GM04504 (cell line): ENCODE measurements around the gene KIF5B.
"Not testable (repeated sequence)": the region's sequence is repeated elsewhere in the genome, so short reads cannot be mapped to it uniquely, and the experiment has no call there.

Experiments
- DNase-seq: peaks from one replicate; pipeline ENCODE4 v3.0.0-alpha.2; 2012; ENCODE audit warnings: low read depth

The KIF5B gene

DNA sequence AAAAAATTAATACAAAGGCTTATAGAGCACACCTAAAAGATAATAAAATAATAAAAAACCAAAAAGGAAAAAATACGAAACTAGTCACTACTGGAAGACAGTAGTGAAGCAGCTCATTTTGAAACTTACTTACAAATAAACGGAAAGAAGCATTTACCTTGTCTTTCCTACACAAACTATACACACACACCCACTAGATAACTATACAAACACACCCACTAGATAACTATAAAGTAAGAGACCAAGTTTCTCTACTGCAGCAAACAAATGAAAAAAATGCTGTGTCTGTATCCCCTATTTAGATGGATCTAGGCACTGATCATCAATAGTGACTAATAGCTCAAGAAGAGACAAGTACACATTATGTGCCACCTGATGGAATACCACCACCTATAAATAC lies 49.2 kb downstream of the KIF5B start:
- no peak for DNase-seq

DNA sequence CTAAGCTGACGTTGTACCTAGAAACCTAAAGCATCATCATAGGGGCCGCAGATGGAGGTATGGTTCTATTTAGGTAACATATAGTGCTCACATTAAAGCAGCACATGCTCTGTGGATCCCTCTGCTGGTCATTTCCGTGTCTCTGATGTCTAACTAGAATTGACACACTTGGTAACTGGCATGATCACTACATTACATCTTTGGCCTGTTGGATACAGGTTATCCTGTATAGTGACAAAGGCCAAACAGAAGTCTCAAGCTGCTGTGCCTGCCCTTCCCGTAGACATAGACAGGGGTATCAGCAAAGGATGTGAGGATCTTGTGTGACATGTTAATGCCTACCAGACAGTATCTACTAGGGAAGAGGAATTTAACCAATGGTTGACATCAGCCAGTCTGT lies 51.2 kb downstream of the KIF5B start:
- DNase-seq: peak; percentile 10

DNA sequence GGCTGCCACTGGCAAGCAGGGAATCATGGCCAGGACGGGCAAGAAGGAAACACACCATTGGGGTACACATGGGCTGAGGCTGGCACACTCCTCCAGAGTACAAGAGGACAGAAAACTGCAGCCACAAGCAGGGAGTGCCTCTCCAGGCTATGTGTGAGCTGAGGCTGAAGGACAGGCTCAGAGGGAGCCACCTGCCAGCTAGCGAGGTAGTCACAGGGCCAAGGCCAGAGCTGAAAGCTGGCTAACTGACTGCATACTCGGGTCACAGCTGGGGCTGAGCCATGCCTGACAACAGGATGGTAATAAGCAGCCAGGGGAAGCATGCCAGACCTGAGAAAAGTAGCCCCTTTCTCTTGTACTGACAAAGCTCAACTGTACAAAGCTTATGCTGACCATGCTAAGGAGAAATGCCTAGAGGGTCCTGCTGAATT lies 52.0 kb downstream of the KIF5B start:
- DNase-seq: no peak

DNA sequence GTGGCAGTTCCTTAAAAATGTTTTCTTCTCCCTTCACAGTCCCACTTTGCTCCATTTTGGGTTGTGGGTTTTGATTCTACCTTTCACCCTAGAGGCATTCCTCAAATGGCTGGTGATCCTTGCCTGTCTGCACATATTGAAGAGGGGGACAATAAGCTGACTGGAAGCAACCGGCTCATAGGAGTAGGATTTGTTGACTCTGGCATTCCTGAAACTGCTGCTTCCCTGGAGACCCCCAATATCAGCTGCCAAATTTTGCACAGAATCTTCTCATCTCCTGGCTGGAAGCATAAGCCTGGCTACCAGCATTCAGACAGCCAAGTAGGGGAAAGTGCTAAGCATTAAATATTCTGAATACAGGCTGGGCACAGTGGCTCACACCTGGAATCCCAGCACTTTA lies 53.7 kb downstream of the KIF5B start:
- no peak for DNase-seq

DNA sequence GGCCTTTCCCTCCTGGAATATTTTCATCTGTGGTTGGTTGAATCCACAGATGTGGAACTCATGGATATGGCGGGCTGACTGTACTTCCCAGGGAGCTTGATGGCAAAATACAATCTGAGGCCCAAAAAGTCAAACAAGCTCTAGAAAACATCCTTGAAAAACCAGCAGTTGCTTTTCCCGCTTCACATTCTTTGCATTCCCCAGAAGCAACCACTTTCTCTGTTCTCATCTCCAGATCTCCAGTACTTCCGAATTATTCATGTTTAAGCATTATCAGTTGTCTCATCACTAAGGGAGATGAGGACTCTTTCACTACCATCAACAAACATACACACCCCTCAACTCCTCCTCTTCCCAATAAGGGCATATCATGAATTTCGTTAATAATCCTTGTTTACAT lies 55.3 kb downstream of the KIF5B start:
- DNase-seq: no peak

DNA sequence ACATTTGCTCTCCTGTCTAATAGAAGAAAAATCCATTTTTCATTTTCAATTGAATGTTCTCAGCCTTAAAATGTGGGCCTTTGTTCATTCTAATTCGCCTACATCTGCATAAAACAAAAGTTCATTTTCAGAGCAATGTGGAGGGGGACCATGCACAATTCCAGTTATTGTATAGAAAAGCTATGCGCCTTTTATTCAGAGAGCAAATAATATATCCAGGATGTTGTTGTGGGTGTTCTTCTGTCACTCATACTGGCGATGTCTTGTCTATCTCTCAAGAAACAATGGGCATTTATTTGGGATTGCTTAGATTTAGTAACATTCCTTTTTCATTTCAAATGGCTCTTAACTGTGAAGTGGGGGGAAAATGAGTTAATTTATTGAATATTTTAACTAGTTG lies 56.4 kb downstream of the KIF5B start:
- DNase-seq: no peak

DNA sequence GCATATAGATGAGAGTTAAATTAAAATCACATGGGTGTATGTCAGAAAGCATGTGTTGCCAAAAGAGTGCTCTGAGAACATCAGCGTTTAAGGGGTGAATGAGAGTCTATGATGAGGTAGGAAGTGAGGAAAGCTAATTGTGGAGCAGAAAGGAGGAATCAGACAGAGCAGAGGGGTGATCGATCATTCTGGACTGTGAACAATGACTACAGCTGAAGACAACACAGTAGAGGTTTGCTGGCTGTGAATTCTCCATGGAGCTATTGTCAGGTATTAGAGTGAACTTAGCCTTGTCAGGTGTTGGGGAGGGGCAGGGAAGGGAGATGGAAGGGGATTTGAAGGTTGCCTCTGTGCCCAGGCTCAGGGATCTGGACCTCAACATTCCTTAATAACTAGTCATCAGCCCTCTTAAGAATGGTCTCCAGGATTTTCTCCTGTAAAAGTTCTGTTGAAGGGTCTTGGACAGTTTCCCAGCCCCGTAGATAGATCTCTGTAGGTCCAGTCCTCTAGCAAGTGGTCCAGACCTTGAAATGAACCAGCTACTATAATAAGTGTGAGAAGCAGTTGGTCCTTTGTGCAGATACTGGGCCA lies 57.1 kb downstream of the KIF5B start:
- no peak for DNase-seq

DNA sequence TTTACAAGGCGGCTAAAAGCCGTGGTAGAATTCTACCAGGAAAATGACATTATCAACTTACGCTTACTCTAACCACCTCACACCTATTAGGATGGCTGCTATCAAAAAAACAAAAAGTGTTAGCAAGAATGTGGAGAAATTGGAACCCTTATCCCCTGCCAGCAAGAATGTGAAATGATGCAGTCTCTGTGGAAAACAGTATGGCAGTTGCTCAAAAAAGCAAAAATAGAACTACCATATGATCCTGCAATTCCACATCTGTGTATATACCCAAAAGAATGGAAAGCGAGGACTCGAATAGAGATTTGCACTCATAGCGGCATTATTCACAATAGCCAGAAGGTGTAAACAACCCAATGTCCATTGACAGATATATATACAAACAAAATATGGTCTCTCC lies 61.3 kb downstream of the KIF5B start:
- DNase-seq: no peak

DNA sequence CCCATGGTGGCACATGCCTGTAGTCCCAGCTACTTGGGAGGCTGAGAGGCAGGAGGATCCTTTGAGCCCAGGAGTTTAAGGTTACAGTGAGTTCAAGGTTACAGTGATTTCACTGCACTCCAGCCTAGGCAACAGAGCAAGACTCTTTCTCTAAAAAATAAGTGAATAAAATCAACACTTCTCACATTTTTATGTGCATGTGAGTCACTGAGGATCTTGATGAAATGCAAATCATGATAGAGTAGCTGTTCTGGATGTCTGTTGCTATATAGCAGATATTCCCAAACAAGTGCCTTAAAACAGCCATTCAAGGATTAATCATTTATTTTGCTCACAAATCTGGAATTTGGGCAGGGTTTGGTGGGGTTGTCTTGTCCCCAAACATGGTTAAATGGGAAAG lies 65.3 kb downstream of the KIF5B start:
- no peak for DNase-seq

DNA sequence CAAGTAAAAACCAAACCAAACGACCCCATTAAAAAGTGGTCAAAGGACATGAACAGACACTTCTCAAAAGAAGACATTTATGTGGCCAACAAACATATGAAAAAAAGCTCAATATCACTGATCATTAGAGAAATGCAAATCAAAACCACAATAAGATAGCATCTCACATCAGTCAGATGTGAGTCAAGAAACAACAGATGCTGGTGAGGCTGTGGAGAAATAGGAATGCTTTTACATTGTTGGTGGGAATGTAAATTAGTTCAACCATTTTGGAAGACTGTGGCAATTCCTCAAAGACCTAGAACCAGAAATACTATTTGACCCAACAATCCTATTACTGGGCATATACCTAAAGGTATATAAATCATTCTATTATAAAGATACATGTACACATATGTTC lies 68.4 kb downstream of the KIF5B start:
- DNase-seq: not testable (repeated sequence)

DNA sequence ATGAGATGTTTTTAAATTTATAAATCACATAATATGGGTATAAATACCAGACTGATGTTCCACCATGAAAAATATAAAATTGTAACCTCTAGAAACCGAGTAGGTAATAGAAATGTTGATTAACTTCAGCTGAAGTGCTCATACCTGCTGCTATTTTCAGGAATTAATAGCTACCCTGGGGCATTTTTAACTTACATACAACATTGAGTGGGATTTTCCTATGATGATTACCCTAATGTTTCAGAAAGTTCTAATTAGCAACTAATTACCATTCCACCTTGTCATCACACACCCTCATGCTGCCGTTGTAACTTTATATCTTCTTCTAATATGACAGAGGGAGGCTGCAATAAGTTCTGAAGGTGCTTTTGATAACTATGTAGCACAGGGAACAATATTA lies 74.1 kb downstream of the KIF5B start:
- no peak for DNase-seq

DNA sequence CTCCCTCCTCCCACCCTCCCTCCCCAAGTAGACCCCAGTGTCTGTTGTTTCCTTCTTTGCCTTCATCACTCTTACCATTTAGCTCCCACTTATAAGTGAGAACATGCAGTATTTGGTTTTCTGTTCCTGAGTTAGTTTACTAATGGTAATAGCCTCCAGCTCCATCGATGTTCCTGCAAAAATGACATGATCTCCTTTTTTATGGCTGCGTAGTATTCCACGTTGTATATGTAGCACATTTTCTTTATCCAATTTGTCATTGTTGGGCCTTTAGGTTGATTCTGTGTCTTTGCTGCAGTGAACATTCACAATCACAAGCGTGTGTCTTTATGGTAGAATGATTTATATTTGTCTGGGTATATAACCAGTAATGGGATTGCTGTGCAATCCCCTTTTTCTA lies 75.8 kb downstream of the KIF5B start:
- no peak for DNase-seq

DNA sequence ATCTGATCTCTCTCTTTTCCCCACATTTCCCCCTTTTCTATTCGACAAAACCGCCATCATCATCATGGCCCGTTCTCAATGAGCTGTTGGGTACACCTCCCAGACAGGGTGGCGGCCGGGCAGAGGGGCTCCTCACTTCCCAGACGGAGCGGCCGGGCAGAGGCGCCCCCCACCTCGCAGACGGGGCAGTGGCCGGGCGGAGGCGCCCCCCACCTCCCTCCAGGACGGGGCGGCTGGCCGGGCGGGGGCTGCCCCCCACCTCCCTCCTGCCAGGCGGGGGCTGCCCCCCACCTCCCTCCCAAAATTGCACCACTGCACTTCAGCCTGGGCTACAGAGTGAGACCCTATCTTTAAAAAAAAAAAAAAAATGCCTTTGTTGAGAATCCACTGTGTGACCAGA lies 77.2 kb downstream of the KIF5B start:
- DNase-seq: not testable (repeated sequence)

DNA sequence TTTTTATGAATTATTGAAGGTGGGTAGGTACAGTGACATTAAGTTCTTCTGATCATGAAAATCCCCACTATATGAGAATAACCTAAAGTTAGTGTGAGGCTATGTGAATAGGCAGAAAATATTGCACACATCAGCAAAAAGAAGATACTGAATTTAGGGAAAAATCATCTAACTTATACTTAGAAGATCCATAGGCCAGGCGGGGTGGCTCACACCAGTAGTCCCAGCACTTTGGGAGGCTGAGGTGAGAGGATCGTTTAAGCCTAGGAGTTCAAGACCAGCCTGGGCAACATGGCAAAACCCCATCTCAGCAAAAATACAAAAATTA lies 78.1 kb downstream of the KIF5B start:
- DNase-seq: no peak

DNA sequence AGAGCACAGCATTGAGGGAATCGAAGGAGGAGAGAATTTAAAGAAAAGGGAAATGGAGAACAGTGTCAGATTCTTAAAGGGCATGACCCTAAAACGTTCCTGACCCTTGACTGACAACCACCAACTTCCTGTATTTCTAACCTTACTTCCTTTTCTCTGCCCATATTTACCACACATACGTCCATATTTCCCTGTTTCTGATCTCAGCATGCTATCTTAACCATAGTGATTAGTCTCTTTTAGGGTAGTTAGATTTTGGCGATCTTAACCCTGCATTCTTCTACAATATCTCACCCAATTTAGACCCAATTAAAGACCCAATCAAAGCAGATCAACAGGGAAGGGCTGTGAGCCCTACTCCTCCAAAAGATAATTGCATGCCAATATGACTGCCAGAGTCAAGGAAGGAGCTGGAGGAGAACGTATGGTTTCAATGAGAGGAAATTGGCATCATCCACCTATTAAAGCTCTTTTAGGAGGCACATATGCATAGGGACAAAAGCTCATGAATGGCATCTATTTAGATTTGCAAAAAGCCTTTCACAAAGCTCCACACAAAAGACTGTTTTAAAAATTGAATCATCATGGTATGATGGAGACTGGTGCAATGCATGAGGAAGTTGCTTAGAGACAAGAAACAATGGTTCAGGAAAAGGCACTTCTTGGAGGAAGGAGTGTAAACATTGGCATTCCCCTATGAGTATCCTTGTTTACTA lies 78.6 kb downstream of the KIF5B start:
- peak; percentile 46 for DNase-seq

DNA sequence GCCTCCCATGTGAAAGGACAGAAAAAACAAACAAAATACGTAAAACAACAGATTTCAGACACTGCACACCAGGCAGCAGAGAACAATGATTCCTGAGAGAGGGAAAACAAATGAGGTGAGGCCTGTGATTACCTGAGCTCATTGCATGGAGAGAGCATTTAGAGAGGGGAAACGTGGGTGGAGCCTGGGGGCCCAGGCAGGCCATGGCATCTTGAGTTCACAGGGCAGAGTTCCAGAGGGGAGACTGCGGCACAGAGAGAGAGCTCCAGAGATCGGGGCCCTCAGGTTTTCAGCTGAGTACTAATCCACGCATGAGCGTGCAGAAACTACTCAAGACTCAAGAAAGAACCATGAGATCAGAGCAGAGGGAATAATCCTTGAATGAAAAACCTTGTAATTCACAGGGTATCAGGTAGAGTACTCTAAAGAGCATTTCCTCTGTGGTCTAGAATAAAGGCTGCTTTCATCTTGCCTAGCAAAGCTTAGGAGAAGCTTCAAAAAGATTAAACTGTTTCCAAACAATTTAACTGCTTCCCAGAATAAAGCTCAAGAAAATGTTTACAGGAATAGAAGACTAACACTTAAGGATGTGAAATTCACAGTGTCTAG lies 81.0 kb downstream of the KIF5B start:
- DNase-seq: no peak

DNA sequence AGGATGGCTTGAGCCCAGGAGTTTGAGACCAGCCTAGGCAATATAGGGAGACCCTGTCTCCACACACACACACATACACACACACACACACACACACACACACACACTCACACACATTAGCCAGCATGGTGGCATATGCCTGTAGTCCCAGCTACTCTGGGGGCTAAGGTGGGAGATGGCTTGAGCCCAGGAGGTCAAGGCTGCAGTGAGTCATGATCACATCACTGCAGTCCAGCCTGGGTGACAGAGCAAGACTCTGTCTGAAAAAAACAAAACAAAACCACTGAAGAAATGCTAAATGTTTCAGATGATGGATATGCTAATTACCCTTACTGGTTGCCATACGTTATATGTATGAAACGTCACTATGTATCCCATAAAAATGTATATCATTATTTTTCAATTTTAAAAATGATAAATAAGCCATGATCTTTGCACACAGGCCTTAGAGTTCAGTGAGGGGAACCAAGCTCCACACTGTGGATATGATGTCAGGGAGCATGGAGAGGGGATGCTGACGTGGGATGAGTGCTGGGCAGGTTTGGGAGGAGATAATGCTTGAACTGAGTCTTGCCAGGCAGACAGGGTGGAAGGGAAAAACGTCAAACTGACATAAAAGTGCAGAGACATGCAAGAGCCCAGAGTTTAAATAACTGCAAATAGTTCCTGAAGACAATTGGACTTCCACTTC lies 81.6 kb downstream of the KIF5B start:
- DNase-seq: no peak

DNA sequence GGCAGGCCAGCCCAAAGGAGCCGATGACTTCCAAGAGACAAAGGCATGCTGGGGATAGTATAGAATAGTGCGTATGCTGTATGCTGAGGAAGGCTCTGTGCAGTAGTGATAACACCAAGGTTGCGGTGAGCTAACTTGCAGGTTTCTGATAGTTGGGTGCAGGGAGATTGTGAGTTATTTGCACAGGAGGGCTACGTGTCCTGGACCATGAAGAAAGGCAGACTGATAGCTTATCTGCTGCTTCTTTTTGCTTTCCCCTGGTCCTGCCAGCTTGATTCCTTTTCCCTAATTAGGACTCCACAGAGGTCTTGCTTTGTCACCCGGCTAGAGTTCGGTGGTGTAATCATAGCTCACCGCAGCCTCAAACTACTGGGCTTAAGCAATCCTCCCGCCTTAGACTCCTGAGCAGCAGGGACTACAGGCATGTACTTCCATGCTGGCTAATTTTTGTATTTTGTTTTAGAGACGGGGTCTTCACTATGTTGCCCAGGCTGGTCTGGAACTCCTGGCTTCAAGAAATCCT lies 83.6 kb downstream of the KIF5B start:
- DNase-seq: no peak

DNA sequence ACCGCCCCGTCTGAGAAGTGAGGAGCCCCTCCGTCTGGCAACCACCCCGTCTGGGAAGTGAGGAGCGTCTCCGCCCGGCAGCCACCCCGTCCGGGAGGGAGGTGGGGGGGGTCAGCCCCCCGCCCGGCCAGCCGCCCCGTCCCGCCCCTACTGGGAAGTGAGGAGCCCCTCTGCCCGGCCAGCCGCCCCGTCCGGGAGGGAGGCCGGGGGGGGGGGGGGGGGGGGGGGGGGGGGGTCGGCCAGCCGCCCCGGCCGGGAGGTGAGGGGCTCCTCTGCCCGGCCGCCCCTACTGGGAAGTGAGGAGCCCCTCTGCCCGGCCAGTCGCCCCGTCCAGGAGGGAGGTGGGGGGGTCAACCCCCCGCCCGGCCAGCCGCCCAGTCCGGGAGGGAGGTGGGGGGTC lies 86.4 kb downstream of the KIF5B start:
- DNase-seq: not testable (repeated sequence)

DNA sequence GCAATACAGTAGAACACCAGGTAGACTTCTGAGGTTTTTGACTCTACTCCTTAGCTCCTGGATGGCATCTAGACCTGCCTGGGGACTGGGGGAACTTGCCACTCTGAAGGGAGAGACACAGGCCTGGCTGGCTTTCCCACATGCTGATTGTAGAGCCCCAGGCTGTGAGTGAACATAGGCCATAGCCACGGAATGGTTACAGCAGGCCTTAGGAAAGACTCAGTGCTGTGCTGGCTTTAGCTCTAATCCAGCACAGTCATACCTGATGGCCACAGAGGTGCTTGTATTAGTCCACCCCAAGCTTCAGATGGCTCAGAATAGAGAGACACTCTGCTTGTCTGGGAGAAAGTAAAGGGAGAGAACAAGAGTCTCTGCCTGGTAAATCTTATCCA lies 92.6 kb downstream of the KIF5B start:
- DNase-seq: no peak

DNA sequence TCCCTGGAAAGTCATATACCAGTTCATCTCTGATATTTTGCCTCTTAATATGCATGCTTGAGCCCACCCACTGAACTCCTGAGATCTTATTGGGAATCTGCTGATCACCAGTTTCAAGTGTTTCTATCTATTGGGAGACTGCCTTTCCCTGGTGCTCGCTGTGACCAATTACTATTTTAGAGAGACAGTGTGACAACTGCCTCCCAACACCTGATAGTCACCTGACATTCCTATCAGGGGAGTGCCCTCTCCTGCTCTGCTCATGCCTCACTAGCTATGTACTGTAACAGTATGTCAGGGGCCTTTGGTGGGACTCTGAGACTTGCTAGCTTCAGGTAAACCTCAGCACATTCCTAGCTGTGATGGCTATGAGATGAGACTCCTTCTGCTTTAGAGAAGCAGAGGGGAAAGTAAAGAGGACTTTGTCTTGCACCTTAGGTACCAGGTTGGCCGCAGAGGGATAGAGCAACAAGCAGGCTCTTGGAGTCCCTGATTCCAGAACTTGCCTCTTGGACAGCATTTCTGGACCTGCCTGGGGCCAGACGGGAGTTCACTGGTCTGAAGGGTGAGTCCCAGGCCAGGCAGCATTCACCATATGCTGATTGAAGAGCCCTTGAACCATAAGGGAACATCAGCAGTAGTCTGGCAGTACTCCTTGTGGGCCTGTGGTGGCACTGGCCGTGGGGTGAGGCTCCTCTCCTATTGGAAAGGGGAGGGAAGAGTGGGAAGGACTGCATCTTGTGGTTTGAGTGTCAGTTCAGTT lies 93.2 kb downstream of the KIF5B start:
- DNase-seq: no peak
